ENCODE results near the gene ASIC2.

Gene ASIC2

DNA sequence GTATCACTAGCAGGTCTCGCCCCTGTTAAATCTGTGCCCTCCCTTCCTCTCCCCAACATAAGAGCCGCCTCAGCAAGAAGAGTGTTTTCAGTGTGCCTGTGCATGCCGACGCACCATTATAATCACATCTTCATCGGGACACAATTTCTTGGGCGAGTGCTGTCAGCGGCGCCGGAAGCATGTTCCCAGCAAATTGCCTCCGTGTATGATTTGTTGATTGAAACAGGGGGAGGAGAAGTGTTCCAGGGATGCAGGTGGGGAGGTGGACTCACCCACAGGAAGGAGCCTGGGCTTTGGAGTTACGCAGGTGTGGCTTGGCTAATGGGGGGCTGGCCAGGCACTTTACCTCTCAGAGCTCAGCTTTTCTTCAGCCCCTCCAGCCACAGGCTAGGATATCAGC, 247.9 kb downstream of the ASIC2 start:
- no peak for TF ChIP-seq CTCF (IDR thresholded peaks at IDR 0.05; ENCODE audit: insufficient read depth, low read depth, low read length, missing control alignments)
- DNase-seq (ENCODE audit: low read depth), result no peak
- H3K4me3 ChIP-seq (ENCODE audit: low read depth, low read length), result no peak overlapping the region

DNA sequence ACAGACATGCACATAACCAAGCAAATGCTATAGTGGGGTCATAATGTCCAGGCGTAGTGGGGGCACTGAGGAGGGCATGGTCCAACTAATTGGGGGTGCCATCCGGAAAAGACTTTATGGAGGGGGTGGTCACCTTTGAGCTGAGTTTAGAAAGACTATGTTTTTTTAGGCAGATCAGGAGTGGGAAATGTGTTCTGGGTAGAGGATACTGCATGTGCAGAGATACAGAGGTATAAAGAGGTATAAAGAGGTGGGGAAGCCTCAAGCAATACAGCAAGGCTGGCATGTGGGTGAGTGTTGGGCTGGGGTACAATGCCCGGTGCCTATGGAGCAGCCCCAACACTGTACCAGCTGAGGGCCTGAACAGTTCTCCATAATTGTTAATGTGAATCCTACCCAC, 248.3 kb downstream of the ASIC2 start:
- H3K4me3 ChIP-seq (ENCODE audit: low read depth, low read length), result no peak overlapping the region
- no peak for TF ChIP-seq CTCF (IDR thresholded peaks at IDR 0.05; ENCODE audit: insufficient read depth, low read depth, low read length, missing control alignments)
- DNase-seq (ENCODE audit: low read depth), result no peak

- TF ChIP-seq CTCF (IDR thresholded peaks at IDR 0.05; ENCODE audit: insufficient read depth, low read depth, low read length, missing control alignments), result no peak
Observed at GRCh38 chr17:33040461-33040860, 252.6 kb downstream of the ASIC2 start.

DNA sequence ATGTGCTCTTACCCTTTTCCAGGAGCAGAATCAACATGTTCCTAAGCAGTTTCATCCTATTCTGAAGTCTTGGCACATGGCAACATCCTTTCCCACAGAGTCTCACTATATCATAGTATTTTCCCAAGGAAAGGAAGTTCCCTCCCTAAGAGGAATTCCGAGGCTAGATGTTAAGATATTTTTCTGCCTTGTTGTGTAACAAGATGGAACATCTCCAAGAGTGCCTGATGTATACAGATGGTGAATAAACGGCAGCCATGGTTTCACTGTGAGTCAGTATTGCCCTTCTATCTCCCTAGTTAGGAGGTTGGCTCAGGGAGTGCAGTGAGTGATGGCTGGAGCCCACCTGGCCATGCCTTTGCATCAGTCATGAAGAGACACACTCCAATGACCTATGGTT, 253.2 kb downstream of the ASIC2 start:
- TF ChIP-seq CTCF (IDR thresholded peaks at IDR 0.05; ENCODE audit: insufficient read depth, low read depth, low read length, missing control alignments), result no peak
- H3K4me3 ChIP-seq (ENCODE audit: low read depth, low read length), result no peak overlapping the region
- no peak for DNase-seq (ENCODE audit: low read depth)

More at GRCh38 chr17:33040461-33040860, 252.6 kb downstream of the ASIC2 start:
- DNase-seq (ENCODE audit: low read depth), result no peak
- no peak overlapping the region for H3K4me3 ChIP-seq (ENCODE audit: low read depth, low read length)

- peak; percentile 14 for DNase-seq (ENCODE audit: low read depth)
- no peak overlapping the region for H3K4me3 ChIP-seq (ENCODE audit: low read depth, low read length)
Observed at GRCh38 chr17:33038740-33039139, 254.4 kb downstream of the ASIC2 start.

GRCh38 chr17:33033176-33033575, 259.9 kb downstream of the ASIC2 start:
- no peak for DNase-seq (ENCODE audit: low read depth)
- no peak for TF ChIP-seq CTCF (IDR thresholded peaks at IDR 0.05; ENCODE audit: insufficient read depth, low read depth, low read length, missing control alignments)
- H3K4me3 ChIP-seq (ENCODE audit: low read depth, low read length), result no peak overlapping the region

More at GRCh38 chr17:33038740-33039139, 254.4 kb downstream of the ASIC2 start:
- peak; percentile 55 for TF ChIP-seq CTCF (IDR thresholded peaks at IDR 0.05; ENCODE audit: insufficient read depth, low read depth, low read length, missing control alignments)

DNA sequence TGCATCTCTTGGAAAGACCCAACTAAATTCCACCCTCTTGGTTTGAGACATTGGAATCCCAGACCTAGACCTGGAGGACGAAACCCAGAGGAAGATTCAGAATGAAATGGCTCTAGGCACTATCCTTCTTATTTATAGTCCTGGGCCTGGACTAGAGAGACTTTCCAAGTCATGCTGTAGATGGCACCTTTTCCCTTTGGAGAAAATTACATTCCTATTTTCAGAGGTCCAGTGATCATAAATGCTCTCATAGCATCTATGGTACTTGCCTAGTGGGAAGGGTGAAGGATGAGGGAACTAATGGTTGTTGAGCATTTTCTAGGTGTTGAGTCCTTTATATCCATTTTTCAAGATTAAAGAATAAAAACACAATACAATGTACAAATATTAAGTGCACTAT, 264.3 kb downstream of the ASIC2 start:
- TF ChIP-seq CTCF (IDR thresholded peaks at IDR 0.05; ENCODE audit: insufficient read depth, low read depth, low read length, missing control alignments), result no peak
- no peak overlapping the region for H3K4me3 ChIP-seq (ENCODE audit: low read depth, low read length)
- no peak for DNase-seq (ENCODE audit: low read depth)
